HCT116 (cell line): ENCODE measurements around the gene ERCC5. TPM values are rescaled to one million over a fixed set of nuclear protein-coding genes. Genes with fewer than 3 reads are reported as not detected.

Source experiments
- ATAC-seq: fragments of 200-7000 bp; cut with Tn5 transposase; 2 replicates; pipeline ENCODE4 v1.9.1; 2020; ENCODE audit warnings: mild to moderate bottlenecking, moderate library complexity
- BruUV-seq: library from RNA; stranded (reverse); fragments of 400-500 nt; replicated peaks from 2 replicates; lab custom pipeline; 2021; lab: Mats Ljungman, UMichigan
- CTCF ChIA-PET: fragments of 300-600 bp; sonication (Branson Sonifier 250); formaldehyde crosslinking; loops from one replicate; lab custom pipeline; 2021; ENCODE audit warnings: antibody characterized with exemption; lab: Charles Lee
- POLR2A ChIA-PET: fragments of 300-600, 350-600 bp; sonication (Branson Sonifier 250); formaldehyde crosslinking; loops from one replicate; lab custom pipeline; 2021; ENCODE audit warnings: antibody characterized with exemption; lab: Charles Lee
- RAD21 ChIA-PET, 2 experiments: fragments of 300-600 bp; sonication (Branson Sonifier 250); formaldehyde crosslinking; loops; one replicate each; lab custom pipeline; 2023; ENCODE audit warnings: low total read pairs in 2 of 2; ENCODE audit not compliant: uncharacterized antibody in 2 of 2, unreplicated experiment in 2 of 2, low non-redundant PET in 1 of 2; lab: Charles Lee
- DNase-seq: peaks from one replicate; pipeline ENCODE4 v3.0.0-alpha.2; 2010; ENCODE audit warnings: low read depth, low spot score
- H2AFZ ChIP-seq: fragments of 200-600 bp; shearing (Covaris generic), sonication (generic); 2 replicates; pipeline ENCODE4 v1.6.1; 2017; ENCODE audit warnings: low read depth, mixed run types, mixed read lengths, antibody characterized with exemption, low read length; ENCODE audit not compliant: poor library complexity, severe bottlenecking
- H3K27ac ChIP-seq: 2 replicates; pipeline ENCODE4 v1.5.1; 2012; ENCODE audit warnings: low read depth, low read length
- H3K27me3 ChIP-seq: fragments of 200-600 bp; sonication (generic); 2 replicates; pipeline ENCODE4 v1.6.1; 2016; ENCODE audit warnings: mixed run types, low read length, mixed read lengths; ENCODE audit not compliant: insufficient read depth
- H3K36me3 ChIP-seq, 2 experiments: fragments of 200-500 bp in 1 of 2; fragments of 200-600 bp in 1 of 2; sonication (Bioruptor generic) in 1 of 2; sonication (generic) in 1 of 2; 2 replicates each; pipeline versions ENCODE4 v1.5.1 to v1.6.1; 2014 to 2016; ENCODE audit warnings: low read length in 2 of 2, inconsistent platforms in 1 of 2, mixed read lengths in 1 of 2, mixed run types in 1 of 2; ENCODE audit not compliant: insufficient read depth in 2 of 2, control insufficient read depth in 1 of 2
- H3K4me1 ChIP-seq, 2 experiments: fragments of 200-600 bp in 1 of 2; sonication (generic) in 1 of 2; 2 replicates each; pipeline versions ENCODE4 v1.5.1 to v1.6.1; 2012 to 2017; ENCODE audit warnings: low read length in 2 of 2, inconsistent platforms in 1 of 2, mild to moderate bottlenecking in 1 of 2, mixed read lengths in 1 of 2, mixed run types in 1 of 2, moderate library complexity in 1 of 2; ENCODE audit not compliant: insufficient read depth in 2 of 2, control insufficient read depth in 1 of 2
- H3K4me2 ChIP-seq: fragments of 200-600 bp; sonication (generic); 2 replicates; pipeline ENCODE4 v1.6.1; 2017; ENCODE audit warnings: mixed run types, low read length, mixed read lengths
- H3K4me3 ChIP-seq, 2 experiments: fragments of 200-600 bp in 1 of 2; sonication (generic) in 1 of 2; replicated peaks in 1 of 2; 2 replicates each; pipeline ENCODE4 v1.5.1; 2011 to 2016; ENCODE audit warnings: low read length in 2 of 2, control low read depth in 1 of 2, low read depth in 1 of 2, mild to moderate bottlenecking in 1 of 2, mixed read lengths in 1 of 2, mixed run types in 1 of 2
- H3K79me2 ChIP-seq: fragments of 200-600 bp; sonication (generic); 2 replicates; pipeline ENCODE4 v1.6.1; 2017; ENCODE audit warnings: mild to moderate bottlenecking, mixed run types, low read length, moderate library complexity, mixed read lengths; ENCODE audit not compliant: insufficient read depth
- H3K9ac ChIP-seq: fragments of 200-600 bp; sonication (generic); 2 replicates; pipeline ENCODE4 v1.6.1; 2016; ENCODE audit warnings: low read length, mixed read lengths
- H3K9me2 ChIP-seq: fragments of 200-600 bp; sonication (generic), shearing (Covaris generic); 2 replicates; pipeline ENCODE4 v1.6.1; 2017; ENCODE audit warnings: mixed run types, mild to moderate bottlenecking, moderate library complexity; ENCODE audit not compliant: insufficient read depth
- H3K9me3 ChIP-seq, 2 experiments: fragments of 200-500 bp in 1 of 2; fragments of 200-600 bp in 1 of 2; sonication (Bioruptor generic) in 1 of 2; sonication (generic) in 1 of 2; 2 replicates each; pipeline ENCODE4 v1.6.1; 2014 to 2017; ENCODE audit warnings: low read length in 2 of 2, mixed read lengths in 2 of 2, inconsistent platforms in 1 of 2, low read depth in 1 of 2, mild to moderate bottlenecking in 1 of 2, mixed run types in 1 of 2, moderate library complexity in 1 of 2; ENCODE audit not compliant: control insufficient read depth in 1 of 2, insufficient read depth in 1 of 2
- H4K20me1 ChIP-seq: fragments of 200-600 bp; sonication (generic), shearing (Covaris generic); 2 replicates; pipeline ENCODE4 v1.6.1; 2017; ENCODE audit warnings: mixed run types, mild to moderate bottlenecking, moderate library complexity; ENCODE audit not compliant: insufficient read depth
- EGR1 ChIP-seq: IDR thresholded peaks from 2 replicates; pipeline ENCODE4 v1.6.1; 2012; ENCODE audit warnings: low read depth
- ELF1 ChIP-seq: IDR thresholded peaks from 2 replicates; pipeline ENCODE4 v1.6.1; 2012; ENCODE audit warnings: low read depth, borderline replicate concordance
- EZH2 ChIP-seq: fragments of 200-600 bp; sonication (generic); IDR thresholded peaks from 2 replicates; pipeline ENCODE4 v1.6.1; 2017; ENCODE audit warnings: antibody characterized with exemption, mixed run types
- JUND ChIP-seq: IDR thresholded peaks from 2 replicates; pipeline ENCODE4 v1.6.1; 2012
- POLR2A ChIP-seq: IDR thresholded peaks from 2 replicates; pipeline ENCODE4 v1.7.0; 2011; ENCODE audit warnings: borderline replicate concordance; ENCODE audit not compliant: insufficient read depth, insufficient read length; ENCODE audit errors: extremely low read depth
- RAD21 ChIP-seq: IDR thresholded peaks from 2 replicates; pipeline ENCODE4 v1.6.1; 2012; ENCODE audit warnings: low read depth, mild to moderate bottlenecking
- REST ChIP-seq: IDR thresholded peaks from 2 replicates; pipeline ENCODE4 v1.6.1; 2012; ENCODE audit warnings: low read depth
- SIN3A ChIP-seq: IDR thresholded peaks from 2 replicates; pipeline ENCODE4 v1.6.1; 2012; ENCODE audit warnings: low read depth
- SP1 ChIP-seq: IDR thresholded peaks from 2 replicates; pipeline ENCODE4 v1.6.1; 2012; ENCODE audit warnings: low read depth
- ZBTB33 ChIP-seq: IDR thresholded peaks from 2 replicates; pipeline ENCODE4 v1.6.1; 2011; ENCODE audit warnings: mild to moderate bottlenecking, low read length, moderate library complexity; ENCODE audit not compliant: insufficient replicate concordance; ENCODE audit errors: extremely low read depth
- intact Hi-C: fragments of 100-400 bp; cut with micrococcal nuclease; formaldehyde crosslinking; loops from 2 replicates; pipeline ENCODE4 v1.10.0; 2022
- total RNA-seq: library from RNA; stranded (reverse); gene quantifications from one replicate; pipeline ENCODE4 v1.2.1, GENCODE V29; 2021; ENCODE audit not compliant: unreplicated experiment

ERCC5 gene
- total RNA-seq, 1 experiment from 2014 or later: 25.6 TPM

- peaks cover 0 to 35% of the 10 kb centered on the region in 2 experiments; a peak in 2 of 4 replicates for H3K36me3 ChIP-seq
- no peak for ATAC-seq
- POLR2A ChIA-PET: no interaction called here
Measured at GRCh38 chr13:102872131-102872530, 26.3 kb downstream of the ERCC5 start.

More at GRCh38 chr13:102872131-102872530, 26.3 kb downstream of the ERCC5 start:
- H2AFZ ChIP-seq: no peak overlapping the region
- H3K4me3 ChIP-seq: no peak overlapping the region
- no peak for TF ChIP-seq RAD21
- TF ChIP-seq ZBTB33: no peak
- TF ChIP-seq REST: no peak
- no peak for TF ChIP-seq SP1
- no peak for TF ChIP-seq POLR2A
- TF ChIP-seq SIN3A: no peak
- TF ChIP-seq JUND: no peak
- TF ChIP-seq ELF1: no peak
- no peak for TF ChIP-seq EGR1
- no peak for TF ChIP-seq EZH2
- H3K9ac ChIP-seq: no peak overlapping the region
- no peaks in the 10 kb centered on the region for H3K9me3 ChIP-seq
- ChIA-PET RAD21 (no interaction called here), CTCF (no interaction called here)
- H3K79me2 ChIP-seq: no peaks in the 10 kb centered on the region
- no peaks in the 10 kb centered on the region for H3K9me2 ChIP-seq
- BruUV-seq: no TSS peak
- no peak overlapping the region for H3K4me2 ChIP-seq
- no peak overlapping the region for H3K27ac ChIP-seq
- no peaks in the 10 kb centered on the region for H4K20me1 ChIP-seq
- DNase-seq: no peak
- no peaks in the 10 kb centered on the region for H3K27me3 ChIP-seq
- intact Hi-C loops: no loop called here
- no peaks in the 10 kb centered on the region for H3K4me1 ChIP-seq
